Endothelial cell of umbilical vein (primary cell): ENCODE measurements around the gene POU2F3.

Source experiments
- EZH2 ChIP-seq: IDR thresholded peaks from 2 replicates; pipeline ENCODE4 v1.6.1; 2012; ENCODE audit warnings: borderline replicate concordance, low read depth, mild to moderate bottlenecking, moderate library complexity, low read length, inconsistent platforms; ENCODE audit not compliant: severe bottlenecking
- FOS ChIP-seq: IDR thresholded peaks from 2 replicates; pipeline ENCODE4 v1.6.1; 2011; ENCODE audit warnings: mild to moderate bottlenecking, low read length, moderate library complexity, borderline replicate concordance; ENCODE audit not compliant: insufficient read depth
- JUN ChIP-seq: IDR thresholded peaks from 2 replicates; pipeline ENCODE4 v1.6.1; 2011; ENCODE audit warnings: borderline replicate concordance, low read depth; ENCODE audit not compliant: insufficient read length, insufficient read depth
- MAX ChIP-seq: IDR thresholded peaks from 2 replicates; pipeline ENCODE4 v1.6.1; 2011; ENCODE audit not compliant: insufficient read depth, insufficient read length
- POLR2A ChIP-seq: IDR thresholded peaks from 2 replicates; pipeline ENCODE4 v1.6.1; 2012; ENCODE audit warnings: low read depth, mild to moderate bottlenecking, control low read depth, low read length
- POLR2AphosphoS5 ChIP-seq: IDR thresholded peaks from 2 replicates; pipeline ENCODE4 v1.6.1; 2012; ENCODE audit warnings: low read depth, mild to moderate bottlenecking, control low read depth, low read length, moderate library complexity; ENCODE audit not compliant: insufficient read depth
- TF ChIP-seq, protein P1 (sequence below), 2 donors: IDR thresholded peaks; 1 replicate in 1 of 2; 2 replicates in 1 of 2; pipeline ENCODE4 v1.5.1; 2011; ENCODE audit warnings: low read length in 2 of 2, mild to moderate bottlenecking in 2 of 2, moderate library complexity in 2 of 2, control low read depth in 1 of 2, inconsistent platforms in 1 of 2, low read depth in 1 of 2; ENCODE audit not compliant: insufficient read depth in 1 of 2; ENCODE audit errors: extremely low read depth in 1 of 2

GRCh38 chr11:120270386-120270785, 30.4 kb downstream of the POU2F3 start:
- no peak for TF ChIP-seq JUN
- TF ChIP-seq, protein P1, sequence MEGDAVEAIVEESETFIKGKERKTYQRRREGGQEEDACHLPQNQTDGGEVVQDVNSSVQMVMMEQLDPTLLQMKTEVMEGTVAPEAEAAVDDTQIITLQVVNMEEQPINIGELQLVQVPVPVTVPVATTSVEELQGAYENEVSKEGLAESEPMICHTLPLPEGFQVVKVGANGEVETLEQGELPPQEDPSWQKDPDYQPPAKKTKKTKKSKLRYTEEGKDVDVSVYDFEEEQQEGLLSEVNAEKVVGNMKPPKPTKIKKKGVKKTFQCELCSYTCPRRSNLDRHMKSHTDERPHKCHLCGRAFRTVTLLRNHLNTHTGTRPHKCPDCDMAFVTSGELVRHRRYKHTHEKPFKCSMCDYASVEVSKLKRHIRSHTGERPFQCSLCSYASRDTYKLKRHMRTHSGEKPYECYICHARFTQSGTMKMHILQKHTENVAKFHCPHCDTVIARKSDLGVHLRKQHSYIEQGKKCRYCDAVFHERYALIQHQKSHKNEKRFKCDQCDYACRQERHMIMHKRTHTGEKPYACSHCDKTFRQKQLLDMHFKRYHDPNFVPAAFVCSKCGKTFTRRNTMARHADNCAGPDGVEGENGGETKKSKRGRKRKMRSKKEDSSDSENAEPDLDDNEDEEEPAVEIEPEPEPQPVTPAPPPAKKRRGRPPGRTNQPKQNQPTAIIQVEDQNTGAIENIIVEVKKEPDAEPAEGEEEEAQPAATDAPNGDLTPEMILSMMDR (IDR thresholded peaks at IDR 0.05; ENCODE audit: extremely low read depth in 1 of 2, insufficient read depth in 1 of 2, low read depth in 1 of 2, low read length in 2 of 2), result no peak
- TF ChIP-seq POLR2A, result no peak
- TF ChIP-seq EZH2, result no peak
- no peak for TF ChIP-seq POLR2AphosphoS5
- TF ChIP-seq FOS, result no peak
- TF ChIP-seq MAX, result no peak
